HEK293 (cell line): ENCODE results near the gene MSL2.

Source experiments
- KLF10 ChIP-seq: fragments of 450-650 bp; IDR thresholded peaks from 2 replicates; pipeline ENCODE4 v1.5.1; 2018; ENCODE audit warnings: missing biosample characterization, mild to moderate bottlenecking, missing genetic modification characterization
- KLF17 ChIP-seq: fragments of 450-650 bp; formaldehyde crosslinking; IDR thresholded peaks from 2 replicates; pipeline ENCODE4 v1.5.1; 2016; ENCODE audit warnings: missing biosample characterization, missing genetic modification characterization
- SP2 ChIP-seq: fragments of 450-650 bp; formaldehyde crosslinking; IDR thresholded peaks from 2 replicates; pipeline ENCODE4 v1.5.1; 2016; ENCODE audit warnings: missing biosample characterization, missing genetic modification characterization
- WT1 ChIP-seq: fragments of 450-650 bp; formaldehyde crosslinking; IDR thresholded peaks from 2 replicates; pipeline ENCODE4 v1.5.1; 2016; ENCODE audit warnings: missing biosample characterization, missing genetic modification characterization
- YY1 ChIP-seq: fragments of 450-650 bp; formaldehyde crosslinking; IDR thresholded peaks from 2 replicates; pipeline ENCODE4 v1.5.1; 2018; ENCODE audit warnings: missing biosample characterization, missing genetic modification characterization
- ZBTB6 ChIP-seq: fragments of 450-650 bp; formaldehyde crosslinking; IDR thresholded peaks from 2 replicates; pipeline ENCODE4 v1.5.1; 2017; ENCODE audit warnings: missing biosample characterization, missing genetic modification characterization
- ZNF214 ChIP-seq: fragments of 450-650 bp; formaldehyde crosslinking; IDR thresholded peaks from 2 replicates; pipeline ENCODE4 v1.5.1; 2017; ENCODE audit warnings: missing biosample characterization, mild to moderate bottlenecking, missing genetic modification characterization, borderline replicate concordance
- ZNF239 ChIP-seq: fragments of 450-650 bp; formaldehyde crosslinking; IDR thresholded peaks from 2 replicates; pipeline ENCODE4 v1.5.1; 2016; ENCODE audit warnings: missing biosample characterization, missing genetic modification characterization
- ZNF341 ChIP-seq: fragments of 450-650 bp; formaldehyde crosslinking; IDR thresholded peaks from 2 replicates; pipeline ENCODE4; 2016; ENCODE audit warnings: low read depth, missing biosample characterization, missing genetic modification characterization
- ZNF391 ChIP-seq: fragments of 450-650 bp; formaldehyde crosslinking; IDR thresholded peaks from 2 replicates; pipeline ENCODE4 v1.5.1; 2016; ENCODE audit warnings: low read depth, missing biosample characterization, missing genetic modification characterization, borderline replicate concordance
- ZNF501 ChIP-seq: fragments of 450-650 bp; formaldehyde crosslinking; IDR thresholded peaks from 2 replicates; pipeline ENCODE4 v1.5.1; 2016; ENCODE audit warnings: missing biosample characterization, missing genetic modification characterization
- ZNF518A ChIP-seq: fragments of 450-650 bp; formaldehyde crosslinking; conservative IDR thresholded peaks from 2 replicates; pipeline ENCODE4 v1.5.1; 2016; ENCODE audit warnings: low read depth, missing biosample characterization, missing genetic modification characterization
- ZNF555 ChIP-seq: fragments of 450-650 bp; formaldehyde crosslinking; conservative IDR thresholded peaks from 2 replicates; pipeline ENCODE4 v1.5.1; 2017; ENCODE audit warnings: missing biosample characterization, mild to moderate bottlenecking, missing genetic modification characterization, inconsistent platforms
- ZNF558 ChIP-seq: fragments of 450-650 bp; formaldehyde crosslinking; IDR thresholded peaks from 2 replicates; pipeline ENCODE4 v1.5.1; 2016; ENCODE audit warnings: missing biosample characterization, missing genetic modification characterization
- ZNF692 ChIP-seq: fragments of 450-650 bp; formaldehyde crosslinking; IDR thresholded peaks from 2 replicates; pipeline ENCODE4 v1.5.1; 2016; ENCODE audit warnings: missing biosample characterization, missing genetic modification characterization
- ZNF747 ChIP-seq: fragments of 450-650 bp; formaldehyde crosslinking; IDR thresholded peaks from 2 replicates; pipeline ENCODE4 v1.5.1; 2016; ENCODE audit warnings: missing biosample characterization, missing genetic modification characterization
- ZSCAN30 ChIP-seq: fragments of 450-650 bp; IDR thresholded peaks from 2 replicates; pipeline ENCODE4 v1.5.1; 2018; ENCODE audit warnings: missing biosample characterization, mild to moderate bottlenecking, missing genetic modification characterization, moderate library complexity
- ZSCAN4 ChIP-seq: fragments of 450-650 bp; formaldehyde crosslinking; IDR thresholded peaks from 2 replicates; pipeline ENCODE4 v1.5.1; 2017; ENCODE audit warnings: missing biosample characterization, missing genetic modification characterization

Gene MSL2

GRCh38 chr3:136195258-136196063 lies 674 bp downstream of the MSL2 start (continued):
- TF ChIP-seq ZSCAN4 (tag by site-specific recombination), result no peak
- TF ChIP-seq ZBTB6 (tag by site-specific recombination), result peak; percentile 89
- TF ChIP-seq KLF17 (tag by site-specific recombination), result no peak
- no peak for TF ChIP-seq ZNF747
- no peak for TF ChIP-seq ZSCAN30 (tag by site-specific recombination)
- peak; percentile 12; the same call in 1 of the 2 replicates for TF ChIP-seq SP2 (tag by site-specific recombination)
- no peak for TF ChIP-seq ZNF341
- TF ChIP-seq WT1 (tag by site-specific recombination), result no peak; the same call in 1 of the 2 replicates
- 0 out of 2 replicates have a peak, but pooled peaks have one; percentile 20 for TF ChIP-seq ZNF391 (tag by site-specific recombination)
- TF ChIP-seq ZNF239 (tag by site-specific recombination), result no peak
- no peak for TF ChIP-seq ZNF558 (tag by site-specific recombination)
- no peak for TF ChIP-seq ZNF214 (tag by site-specific recombination)
- TF ChIP-seq ZNF501 (tag by site-specific recombination), result peak; percentile 42; the same call in 1 of the 2 replicates
- TF ChIP-seq ZNF555 (tag by site-specific recombination), result no peak
- peak; percentile 68; the same call in 1 of the 2 replicates for TF ChIP-seq YY1 (tag by site-specific recombination)
- TF ChIP-seq ZNF518A, result no peak
- peak; percentile 9; the same call in 1 of the 2 replicates for TF ChIP-seq ZNF692 (tag by site-specific recombination)
- TF ChIP-seq KLF10 (tag by site-specific recombination), result 0 out of 2 replicates have a peak, but pooled peaks have one; percentile 29
